Esophagus mucosa (tissue), 1 donor: ENCODE measurements around the gene WDFY3. TPM values are rescaled to one million over a fixed set of nuclear protein-coding genes. Genes with fewer than 3 reads are reported as not detected.

ENCODE experiments used
- ATAC-seq: fragments of 200-7000 bp; cut with Tn5 transposase; one replicate; pipeline ENCODE4 v1.9.1; 2020
- total RNA-seq: library from RNA; stranded (reverse); gene quantifications from one replicate; pipeline ENCODE4 v1.2.4, GENCODE V29; 2023
- donor health status: DM: yes; HTN: yes; CAD: no.

WDFY3 gene
- total RNA-seq, 1 donor from 2014 or later: 46.7 TPM

DNA sequence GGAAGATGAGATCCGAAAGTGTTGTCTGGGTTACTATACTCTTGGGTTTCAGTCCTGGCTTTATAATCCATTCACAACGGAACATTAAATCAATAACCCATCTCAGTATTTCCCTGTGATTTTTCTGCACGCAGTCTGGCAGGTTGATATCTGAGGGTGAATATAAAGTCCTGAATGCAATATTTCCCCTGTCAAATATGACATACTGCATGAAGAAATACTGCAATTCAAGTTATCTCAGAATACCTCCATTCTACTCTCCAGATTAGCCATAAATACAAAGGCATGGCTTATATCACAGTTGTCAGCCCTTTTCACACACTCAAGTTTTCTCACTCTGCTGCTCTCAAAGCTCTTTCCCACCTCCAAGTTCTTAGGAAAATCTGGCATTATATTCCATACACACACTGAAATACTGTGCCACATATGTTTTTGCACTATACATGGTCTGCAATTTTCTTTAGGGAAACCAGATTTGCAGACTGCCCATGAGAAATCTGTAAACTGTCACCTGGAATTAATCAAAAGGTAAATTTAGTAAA lies 64.7 kb downstream of the WDFY3 start:
- no peak for ATAC-seq

- no peak for ATAC-seq
Observed at GRCh38 chr4:84901173-84901572, 65.3 kb downstream of the WDFY3 start.

DNA sequence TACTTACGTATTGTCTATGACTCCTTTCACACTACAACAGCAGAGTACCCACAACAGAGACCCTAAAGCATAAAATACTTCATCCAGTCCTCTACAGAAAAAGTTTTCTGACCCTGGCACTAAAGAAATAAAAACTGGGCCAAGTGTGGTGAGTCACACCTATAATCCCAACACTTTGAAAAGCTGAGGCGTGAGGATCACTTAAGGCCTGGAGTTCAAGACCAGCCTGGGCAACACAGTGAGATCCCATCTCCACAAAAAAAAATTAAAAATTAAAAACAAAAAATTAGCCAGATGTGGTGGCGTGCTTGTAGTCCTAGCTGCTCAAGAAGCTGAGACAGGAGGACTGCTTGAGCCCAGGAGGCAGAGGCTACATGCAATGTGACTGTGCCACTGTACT lies 66.9 kb downstream of the WDFY3 start:
- ATAC-seq: no peak

GRCh38 chr4:84897516-84897915 lies 69.0 kb downstream of the WDFY3 start:
- no peak for ATAC-seq

- no peak for ATAC-seq
Observed at GRCh38 chr4:84895283-84895682, 71.2 kb downstream of the WDFY3 start.

DNA sequence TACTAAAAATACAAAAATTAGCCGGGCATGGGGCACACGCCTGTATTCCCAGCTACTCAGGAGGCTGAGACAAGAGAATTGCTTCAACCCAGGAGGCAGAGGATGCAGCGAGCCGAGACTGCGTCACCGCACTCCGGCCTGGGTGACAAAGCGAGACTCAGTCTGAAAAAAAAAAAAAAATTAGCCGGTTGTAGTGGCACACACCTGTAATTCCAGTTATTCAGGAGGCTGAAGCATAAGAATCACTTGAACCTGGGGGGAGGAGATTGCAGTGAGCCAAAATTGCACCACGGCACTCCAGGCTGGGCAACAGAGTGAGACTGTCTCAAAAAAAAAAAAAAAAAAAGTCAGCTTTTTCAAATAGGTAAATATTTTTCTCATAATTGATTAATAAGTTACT lies 71.9 kb downstream of the WDFY3 start:
- ATAC-seq: peak; percentile 82

GRCh38 chr4:84892950-84893349 lies 73.5 kb downstream of the WDFY3 start:
- no peak for ATAC-seq

- no peak for ATAC-seq
Observed at GRCh38 chr4:84887824-84888223, 78.7 kb downstream of the WDFY3 start.

GRCh38 chr4:84879651-84880200 lies 86.8 kb downstream of the WDFY3 start:
- ATAC-seq: no peak

- no peak for ATAC-seq
Observed at GRCh38 chr4:84878546-84878945, 87.9 kb downstream of the WDFY3 start.

- ATAC-seq: no peak
Observed at GRCh38 chr4:84878090-84878489, 88.4 kb downstream of the WDFY3 start.

- no peak for ATAC-seq
Observed at GRCh38 chr4:84877051-84877833, 89.2 kb downstream of the WDFY3 start.

GRCh38 chr4:84875636-84876371 lies 90.7 kb downstream of the WDFY3 start:
- ATAC-seq: no peak

DNA sequence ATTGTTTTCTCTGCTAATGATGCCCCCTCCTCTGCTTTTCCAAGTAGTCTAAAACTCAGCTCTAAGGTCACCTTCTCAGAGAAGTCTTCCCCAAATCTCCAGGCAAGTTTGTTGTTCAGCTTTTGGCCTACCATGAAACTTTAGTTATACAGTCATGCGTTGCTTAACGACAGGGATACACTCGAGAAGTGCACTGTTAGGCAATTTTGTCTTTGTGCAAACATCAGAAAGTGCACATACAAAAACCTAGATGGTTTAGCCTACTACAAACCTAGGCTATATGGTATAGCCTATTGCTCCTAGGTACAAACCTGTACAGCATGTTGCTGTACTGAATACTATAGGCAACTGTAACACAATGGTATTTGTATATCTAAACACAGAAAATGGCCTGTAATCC lies 91.9 kb downstream of the WDFY3 start:
- no peak for ATAC-seq

- ATAC-seq: no peak
Observed at GRCh38 chr4:84870398-84871163, 95.9 kb downstream of the WDFY3 start.

DNA sequence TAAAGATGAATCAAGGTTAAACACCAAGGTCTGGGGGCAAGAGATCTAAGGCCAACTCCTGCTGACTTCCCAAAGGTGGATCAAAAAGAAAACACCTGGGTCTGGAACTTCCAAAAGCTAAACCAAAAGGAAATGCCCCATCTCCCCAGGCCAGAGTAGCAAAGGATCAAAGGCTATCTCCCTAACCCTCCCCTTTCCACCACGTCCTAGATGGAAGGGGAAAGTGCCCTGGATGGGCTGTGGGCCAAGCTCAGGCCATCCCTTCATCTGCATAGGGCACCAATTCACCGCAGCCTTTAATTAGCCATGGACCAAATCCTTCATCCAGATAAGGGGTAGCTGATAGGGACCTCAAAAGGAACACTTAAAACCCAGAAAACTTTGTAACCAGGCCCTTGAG lies 100.2 kb downstream of the WDFY3 start:
- ATAC-seq: no peak

GRCh38 chr4:84865600-84865999 lies 100.9 kb downstream of the WDFY3 start:
- ATAC-seq: no peak

DNA sequence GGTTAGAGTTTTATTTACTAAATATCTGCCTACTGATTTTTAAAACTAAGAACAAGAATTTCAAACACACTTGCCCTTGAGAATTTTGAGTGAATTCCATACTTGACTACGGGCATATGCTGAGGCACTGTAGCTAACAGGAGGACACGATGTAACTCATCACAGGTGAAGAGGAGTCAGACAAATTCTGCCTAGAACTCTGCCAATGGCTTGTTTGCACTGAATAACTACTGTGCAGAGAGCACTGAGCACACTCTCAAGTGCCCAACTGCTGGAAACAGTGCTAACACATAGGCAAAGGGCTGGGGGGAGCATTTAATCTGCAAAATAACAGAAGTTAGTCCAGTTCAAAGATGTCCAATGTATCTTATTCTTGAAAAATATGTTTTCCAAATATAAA lies 104.4 kb downstream of the WDFY3 start:
- no peak for ATAC-seq

DNA sequence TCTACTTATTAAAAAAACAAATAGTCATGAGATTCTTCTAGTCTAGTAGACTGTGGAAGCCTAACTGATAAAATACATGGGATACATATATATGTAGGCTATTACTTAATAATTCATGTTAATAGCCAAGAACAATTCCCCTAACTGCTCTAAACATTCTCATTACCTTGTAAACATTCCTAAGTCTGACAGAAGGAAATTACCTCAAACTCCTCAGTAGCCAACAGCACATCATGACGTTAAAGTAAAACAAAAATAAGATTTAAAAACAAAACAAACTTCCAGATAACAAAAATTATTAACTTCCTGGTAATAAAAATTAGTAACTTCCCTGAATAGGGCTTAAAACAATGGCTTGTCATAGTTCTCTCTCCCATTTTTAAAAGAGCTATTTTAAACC lies 109.2 kb downstream of the WDFY3 start:
- ATAC-seq: no peak

- ATAC-seq: no peak
Observed at GRCh38 chr4:84856468-84857049, 109.9 kb downstream of the WDFY3 start.

- ATAC-seq: no peak
Observed at GRCh38 chr4:84855774-84856173, 110.7 kb downstream of the WDFY3 start.

DNA sequence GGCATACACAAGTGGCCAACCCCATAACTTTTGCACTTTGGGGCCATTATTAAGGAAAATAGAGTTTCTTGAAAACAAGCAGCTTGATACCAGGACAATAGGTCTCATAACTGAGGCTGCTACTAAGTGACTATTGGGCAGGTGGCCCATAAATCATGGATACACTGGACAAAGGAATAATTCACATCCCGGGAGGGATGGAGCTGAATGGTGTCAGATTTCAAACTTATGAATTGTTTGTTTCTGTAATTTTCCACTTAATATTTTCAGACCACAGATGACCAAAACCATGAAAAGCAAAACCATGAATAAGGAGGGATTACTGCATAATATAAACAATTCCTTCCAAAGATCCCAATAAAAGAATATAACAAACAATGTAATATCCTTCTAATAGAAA lies 114.4 kb downstream of the WDFY3 start:
- no peak for ATAC-seq
